Loucy (cell line): Measurements from ENCODE around the gene GASK1A.

Experiments used
- EZH2phosphoT487 ChIP-seq: fragments of 200-600 bp; IDR thresholded peaks from 2 replicates; pipeline ENCODE4 v1.6.1; 2018; ENCODE audit warnings: antibody characterized with exemption, mild to moderate bottlenecking, moderate library complexity, borderline replicate concordance
- TF ChIP-seq, protein P1 (sequence below): fragments of 200-600 bp; sonication (generic); conservative IDR thresholded peaks from 2 replicates; pipeline ENCODE4 v1.5.1; 2014; ENCODE audit warnings: mild to moderate bottlenecking, antibody characterized with exemption, low read length

GRCh38 chr3:43054754-43055153, 75.6 kb downstream of the GASK1A start:
- TF ChIP-seq, protein P1, sequence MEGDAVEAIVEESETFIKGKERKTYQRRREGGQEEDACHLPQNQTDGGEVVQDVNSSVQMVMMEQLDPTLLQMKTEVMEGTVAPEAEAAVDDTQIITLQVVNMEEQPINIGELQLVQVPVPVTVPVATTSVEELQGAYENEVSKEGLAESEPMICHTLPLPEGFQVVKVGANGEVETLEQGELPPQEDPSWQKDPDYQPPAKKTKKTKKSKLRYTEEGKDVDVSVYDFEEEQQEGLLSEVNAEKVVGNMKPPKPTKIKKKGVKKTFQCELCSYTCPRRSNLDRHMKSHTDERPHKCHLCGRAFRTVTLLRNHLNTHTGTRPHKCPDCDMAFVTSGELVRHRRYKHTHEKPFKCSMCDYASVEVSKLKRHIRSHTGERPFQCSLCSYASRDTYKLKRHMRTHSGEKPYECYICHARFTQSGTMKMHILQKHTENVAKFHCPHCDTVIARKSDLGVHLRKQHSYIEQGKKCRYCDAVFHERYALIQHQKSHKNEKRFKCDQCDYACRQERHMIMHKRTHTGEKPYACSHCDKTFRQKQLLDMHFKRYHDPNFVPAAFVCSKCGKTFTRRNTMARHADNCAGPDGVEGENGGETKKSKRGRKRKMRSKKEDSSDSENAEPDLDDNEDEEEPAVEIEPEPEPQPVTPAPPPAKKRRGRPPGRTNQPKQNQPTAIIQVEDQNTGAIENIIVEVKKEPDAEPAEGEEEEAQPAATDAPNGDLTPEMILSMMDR, result no peak
- no peak for TF ChIP-seq EZH2phosphoT487
